K562 (cell line): ENCODE data around the gene SMIM23.

Experiments used
- BRCA1 ChIP-seq, 2 experiments: fragments of 450-650 bp in 1 of 2; sonication (generic) in 1 of 2; formaldehyde crosslinking in 1 of 2; IDR thresholded peaks; 2 replicates each; pipeline versions ENCODE4 v1.5.0 to v1.6.1; 2017 to 2020; ENCODE audit warnings: mild to moderate bottlenecking in 1 of 2, missing genetic modification reagents in 1 of 2
- CTBP1 ChIP-seq: fragments of 450-650 bp; IDR thresholded peaks from 2 replicates; pipeline ENCODE4 v1.6.1; 2016; ENCODE audit warnings: borderline replicate concordance
- DNMT1 ChIP-seq: fragments of 450-650 bp; IDR thresholded peaks from 2 replicates; pipeline ENCODE4 v1.6.1; 2016; ENCODE audit warnings: antibody characterized with exemption, mild to moderate bottlenecking
- HNRNPK ChIP-seq: fragments of 200-400 bp; formaldehyde crosslinking; IDR thresholded peaks from one replicate; pipeline ENCODE4 v1.6.1; 2018; ENCODE audit warnings: mild to moderate bottlenecking, low read depth, low read length; ENCODE audit not compliant: poor library complexity, severe bottlenecking
- KDM1A ChIP-seq, 2 experiments: fragments of 450-650 bp; IDR thresholded peaks; 2 replicates each; pipeline ENCODE4 v1.6.1; 2016; ENCODE audit warnings: mild to moderate bottlenecking in 2 of 2
- POLR2AphosphoS5 ChIP-seq: IDR thresholded peaks from 2 replicates; pipeline ENCODE4 v1.6.1; 2011; ENCODE audit warnings: mild to moderate bottlenecking, low read depth, low read length, moderate library complexity; ENCODE audit not compliant: control insufficient read depth, insufficient read depth
- RCOR1 ChIP-seq, 2 experiments: IDR thresholded peaks; 2 replicates each; pipeline ENCODE4 v1.6.1; 2012; ENCODE audit warnings: low read depth in 2 of 2, low read length in 2 of 2, borderline replicate concordance in 1 of 2, improper control_type of control experiment in 1 of 2
- SP2 ChIP-seq: IDR thresholded peaks from 2 replicates; pipeline ENCODE4 v1.6.1; 2011; ENCODE audit warnings: mild to moderate bottlenecking, low read depth, low read length, moderate library complexity; ENCODE audit not compliant: poor library complexity, severe bottlenecking; ENCODE audit errors: extremely low read depth

DNA sequence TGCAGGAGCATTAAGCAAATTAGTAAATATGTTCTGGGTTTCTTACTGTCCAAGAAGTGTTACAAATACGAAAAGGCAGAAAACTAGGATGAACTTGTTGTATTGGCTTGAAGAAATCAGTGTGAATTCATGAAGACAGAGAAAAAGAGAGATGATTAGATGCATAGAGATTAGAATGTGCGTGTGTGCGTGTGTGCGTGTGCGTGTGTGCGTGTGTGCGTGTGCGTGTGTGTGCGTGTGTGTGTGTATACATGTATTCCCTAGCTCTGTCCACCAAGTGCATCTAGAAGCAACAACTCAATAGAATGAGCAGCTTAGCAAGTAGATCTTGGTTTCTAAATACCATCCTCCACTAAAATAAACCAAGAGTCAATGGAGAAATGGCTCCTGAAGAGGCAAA lies 41.5 kb downstream of the SMIM23 start:
- TF ChIP-seq CTBP1: no peak
- TF ChIP-seq DNMT1: no peak
- TF ChIP-seq HNRNPK: no peak
- no peak for TF ChIP-seq SP2
- TF ChIP-seq RCOR1 (IDR thresholded peaks at IDR 0.05; ENCODE audit: borderline replicate concordance in 1 of 2, low read depth in 2 of 2, low read length in 2 of 2): no peak
- TF ChIP-seq KDM1A (IDR thresholded peaks at IDR 0.05): no peak
- no peak for TF ChIP-seq POLR2AphosphoS5
- TF ChIP-seq BRCA1 (IDR thresholded peaks at IDR 0.05): no peak
- no peak for TF ChIP-seq BRCA1 (CRISPR knock-in tag; IDR thresholded peaks at IDR 0.05)
